Endothelial cell of umbilical vein (primary cell): ENCODE data around the gene NMRK2. TPM values are rescaled to one million over a fixed set of nuclear protein-coding genes. Genes with fewer than 3 reads are reported as not detected.

Source experiments
- BruUV-seq: library from RNA; stranded (reverse); fragments of 400-500 nt; replicated peaks from 2 replicates; lab custom pipeline; 2021; lab: Mats Ljungman, UMichigan
- CTCF ChIA-PET: fragments of 300-600, 350-600 bp; sonication (Branson Sonifier 250); formaldehyde crosslinking; loops from one replicate; lab custom pipeline; 2021; ENCODE audit warnings: antibody characterized with exemption, inconsistent platforms; lab: Charles Lee
- POLR2A ChIA-PET: fragments of 300-600, 350-600 bp; sonication (Branson Sonifier 250); formaldehyde crosslinking; loops from one replicate; lab custom pipeline; 2021; ENCODE audit warnings: antibody characterized with exemption, inconsistent platforms; lab: Charles Lee
- DNase-seq: peaks from one replicate; pipeline ENCODE4 v3.0.0-alpha.2; 2011; ENCODE audit warnings: low read depth, low spot score
- FAIRE-seq: peaks from 2 replicates; lab custom pipeline; 2011; peaks lifted over from hg19 to GRCh38; lab: Jason Lieb, UNC
- H2AFZ ChIP-seq: 2 replicates; pipeline ENCODE4 v1.6.0; 2012; ENCODE audit warnings: low read depth, low read length, control low read depth, inconsistent platforms
- H3K27ac ChIP-seq: 2 replicates; pipeline ENCODE4 v1.5.1; 2011; ENCODE audit warnings: low read depth, mild to moderate bottlenecking, control low read depth, low read length, moderate library complexity; ENCODE audit not compliant: insufficient read depth
- H3K27me3 ChIP-seq, 2 experiments: 2 replicates each; pipeline versions ENCODE4 v1.6.0 to v1.6.1; 2011; ENCODE audit warnings: low read length in 2 of 2, mixed read lengths in 1 of 2; ENCODE audit not compliant: control insufficient read depth in 2 of 2, insufficient read depth in 2 of 2
- H3K36me3 ChIP-seq, 2 experiments: 2 replicates in 1 of 2; 3 replicates in 1 of 2; pipeline ENCODE4 v1.5.1; 2011; ENCODE audit warnings: low read length in 2 of 2, mild to moderate bottlenecking in 1 of 2, moderate library complexity in 1 of 2; ENCODE audit not compliant: control insufficient read depth in 2 of 2, insufficient read depth in 2 of 2; ENCODE audit errors: extremely low read depth in 1 of 2
- H3K4me1 ChIP-seq: 3 replicates; pipeline ENCODE4 v1.5.1; 2011; ENCODE audit warnings: mild to moderate bottlenecking, low read length; ENCODE audit not compliant: control insufficient read depth, insufficient read depth; ENCODE audit errors: extremely low read depth
- H3K4me2 ChIP-seq: 2 replicates; pipeline ENCODE4 v1.6.1; 2011; ENCODE audit warnings: low read length, control low read depth, mixed read lengths; ENCODE audit not compliant: insufficient read depth
- H3K4me3 ChIP-seq, 3 experiments: fragments of 200-600 bp in 1 of 3; sonication (generic), shearing (Covaris generic) in 1 of 3; replicated peaks in 1 of 3; 2 replicates each; pipeline ENCODE4 v1.5.1; 2011 to 2016; ENCODE audit warnings: control low read depth in 3 of 3, low read length in 3 of 3, mild to moderate bottlenecking in 2 of 3, inconsistent platforms in 1 of 3, low read depth in 1 of 3, moderate library complexity in 1 of 3; ENCODE audit not compliant: insufficient read depth in 1 of 3
- H3K79me2 ChIP-seq: 2 replicates; pipeline ENCODE4 v1.6.0; 2012; ENCODE audit warnings: low read length, inconsistent platforms; ENCODE audit not compliant: control insufficient read depth, insufficient read depth
- H3K9ac ChIP-seq: replicated peaks from 2 replicates; pipeline ENCODE3; 2011; ENCODE audit warnings: low read length, control low read depth; ENCODE audit not compliant: insufficient read depth; ENCODE audit errors: extremely low read depth
- H3K9me1 ChIP-seq: replicated peaks from 3 replicates; pipeline ENCODE4 v1.6.0; 2011; ENCODE audit warnings: mild to moderate bottlenecking, low read length; ENCODE audit not compliant: control insufficient read depth, insufficient read depth; ENCODE audit errors: extremely low read depth
- H3K9me3 ChIP-seq: replicated peaks from 2 replicates; pipeline ENCODE4 v1.5.1; 2012; ENCODE audit warnings: low read length, inconsistent platforms; ENCODE audit not compliant: control insufficient read depth, insufficient read depth
- H4K20me1 ChIP-seq: replicated peaks from 2 replicates; pipeline ENCODE3; 2011; ENCODE audit warnings: mild to moderate bottlenecking, low read length; ENCODE audit not compliant: control insufficient read depth, insufficient read depth; ENCODE audit errors: extremely low read depth
- CTCF ChIP-seq, 2 donors: IDR thresholded peaks; 1 replicate in 1 of 2; 2 replicates in 1 of 2; pipeline ENCODE4 v1.5.1; 2011; ENCODE audit warnings: low read length in 2 of 2, mild to moderate bottlenecking in 2 of 2, moderate library complexity in 2 of 2, control low read depth in 1 of 2, inconsistent platforms in 1 of 2, low read depth in 1 of 2; ENCODE audit not compliant: insufficient read depth in 1 of 2; ENCODE audit errors: extremely low read depth in 1 of 2
- EZH2 ChIP-seq: IDR thresholded peaks from 2 replicates; pipeline ENCODE4 v1.6.1; 2012; ENCODE audit warnings: borderline replicate concordance, low read depth, mild to moderate bottlenecking, moderate library complexity, low read length, inconsistent platforms; ENCODE audit not compliant: severe bottlenecking
- FOS ChIP-seq: IDR thresholded peaks from 2 replicates; pipeline ENCODE4 v1.6.1; 2011; ENCODE audit warnings: mild to moderate bottlenecking, low read length, moderate library complexity, borderline replicate concordance; ENCODE audit not compliant: insufficient read depth
- GATA2 ChIP-seq: IDR thresholded peaks from 2 replicates; pipeline ENCODE4 v1.7.0; 2011; ENCODE audit warnings: low read depth, mild to moderate bottlenecking, moderate library complexity, mixed read lengths, low read length; ENCODE audit not compliant: insufficient read length, insufficient read depth
- JUN ChIP-seq: IDR thresholded peaks from 2 replicates; pipeline ENCODE4 v1.6.1; 2011; ENCODE audit warnings: borderline replicate concordance, low read depth; ENCODE audit not compliant: insufficient read length, insufficient read depth
- MAX ChIP-seq: IDR thresholded peaks from 2 replicates; pipeline ENCODE4 v1.6.1; 2011; ENCODE audit not compliant: insufficient read depth, insufficient read length
- MYC ChIP-seq: IDR thresholded peaks from one replicate; pipeline ENCODE4 v1.6.1; 2011; ENCODE audit warnings: mild to moderate bottlenecking, low read depth, low read length
- POLR2A ChIP-seq: IDR thresholded peaks from 2 replicates; pipeline ENCODE4 v1.6.1; 2012; ENCODE audit warnings: low read depth, mild to moderate bottlenecking, control low read depth, low read length
- POLR2AphosphoS5 ChIP-seq: IDR thresholded peaks from 2 replicates; pipeline ENCODE4 v1.6.1; 2012; ENCODE audit warnings: low read depth, mild to moderate bottlenecking, control low read depth, low read length, moderate library complexity; ENCODE audit not compliant: insufficient read depth
- dilution Hi-C: fragments of 300-500 bp; cut with MboI; formaldehyde crosslinking; loops from one replicate; pipeline ENCODE4 v1.15.0; 2019; ENCODE audit warnings: low sequenced_read_pairs; ENCODE audit not compliant: extremely low pct_ligation_motif_present
- intact Hi-C: fragments of 100-400 bp; cut with micrococcal nuclease; formaldehyde crosslinking; loops from one replicate; pipeline ENCODE4 v1.10.0; 2022
- polyA plus RNA-seq, 4 experiments: library from polyadenylated mRNA; depleted of rRNA in 3 of 4; stranded (reverse) in 3 of 4; unstranded in 1 of 4; fragments of >200 nt; gene quantifications; 2 replicates each; pipeline versions ENCODE4 v1.2.1 to v1.2.3, GENCODE V29; 2011 to 2012; ENCODE audit warnings: missing spikeins in 1 of 4
- total RNA-seq: library from RNA; stranded (reverse); gene quantifications from 2 replicates; pipeline ENCODE4 v1.2.3, GENCODE V29; 2021

Gene NMRK2
- total and polyA plus RNA-seq, 2 donors (not counting 3 experiments of a cell fraction or from before 2014, with no cell fraction given) = not detected

GRCh38 chr19:3969435-3970312 lies 36.8 kb downstream of the NMRK2 start:
- no peaks in the 10 kb centered on the region for H3K9me3 ChIP-seq
- peak overlapping the region; percentile 75 for H3K4me2 ChIP-seq
- H3K4me1 ChIP-seq = peaks cover 23% of the 10 kb centered on the region
- intact Hi-C loops (loop anchor here (1.0 to 5.0 kb wide), 4 partner anchors 38 to 207 kb away; partner anchors contain the start of genes MRPL54, PIAS4 and ZBTB7A), dilution Hi-C loops (no loop called here)
- H3K79me2 ChIP-seq = peaks cover 46% of the 10 kb centered on the region
- ChIA-PET CTCF (interaction anchor here (0.9 to 2.2 kb wide), 8 partner anchors 11 to 148 kb away, joined by 3 to 34 read pairs (median 3); partner anchors contain the start of genes EEF2 and PIAS4), POLR2A (interaction anchor here (1.2 to 4.9 kb wide), 4 partner anchors 10 to 18 kb away, joined by 3 to 82 read pairs (median 21); partner anchors contain the start of gene EEF2)
- no peaks in the 10 kb centered on the region for H4K20me1 ChIP-seq
- peak overlapping the region; percentile 98 for H3K9ac ChIP-seq
- TF ChIP-seq FOS (peak; percentile 75), MYC (no peak), POLR2AphosphoS5 (peak; percentile 41), EZH2 (no peak), CTCF (IDR thresholded peaks at IDR 0.05; ENCODE audit: extremely low read depth in 1 of 2, insufficient read depth in 1 of 2, low read depth in 1 of 2, low read length in 2 of 2) (peak in 1 of 2 donors; percentile 18), GATA2 (no peak), MAX (no peak), JUN (peak; percentile 40), POLR2A (peak; percentile 52)
- DNase-seq (peak; percentile 88), FAIRE-seq (peak; percentile 60)
- H3K9me1 ChIP-seq = no peaks in the 10 kb centered on the region
- BruUV-seq = TSS peak; percentile 94
- peaks cover 4 to 21% of the 10 kb centered on the region in 2 experiments for H3K36me3 ChIP-seq
- no peak overlapping the region for H2AFZ ChIP-seq
- no peaks in the 10 kb centered on the region for H3K27me3 ChIP-seq
- peak overlapping the region; percentile 79 to 93 (median 86) for H3K4me3 ChIP-seq
- peak overlapping the region; percentile 92 for H3K27ac ChIP-seq
